NCI-H2081 treated with DMSO at 0.1 percent for 48 hours (cell line): Measurements from ENCODE around the gene RTN4.

ENCODE experiments used
- DNase-seq: peaks from one replicate; lab custom pipeline; 2025; lab: John Stamatoyannopoulos, UW

RTN4 gene

GRCh38 chr2:54948120-54948519 is 102.1 kb downstream of the RTN4 start:
- no peak for DNase-seq

- DNase-seq = no peak
These were observed 102.6 kb downstream of the RTN4 start for GRCh38 chr2:54947646-54948045.

- no peak for DNase-seq
These were observed 103.1 kb downstream of the RTN4 start for GRCh38 chr2:54947136-54947535.

GRCh38 chr2:54946220-54946805 is 103.9 kb downstream of the RTN4 start:
- DNase-seq = no peak

- no peak for DNase-seq
These were observed 104.6 kb downstream of the RTN4 start for GRCh38 chr2:54945391-54946219.

- DNase-seq = no peak
These were observed 105.4 kb downstream of the RTN4 start for GRCh38 chr2:54944724-54945326.

GRCh38 chr2:54942373-54942772 is 107.9 kb downstream of the RTN4 start:
- DNase-seq = no peak

GRCh38 chr2:54941248-54941984 is 108.8 kb downstream of the RTN4 start:
- DNase-seq = no peak

- DNase-seq = no peak
These were observed 109.5 kb downstream of the RTN4 start for GRCh38 chr2:54940723-54941122.

GRCh38 chr2:54939446-54940118 is 110.7 kb downstream of the RTN4 start:
- no peak for DNase-seq

- DNase-seq = no peak
These were observed 113.5 kb downstream of the RTN4 start for GRCh38 chr2:54936766-54937165.

- no peak for DNase-seq
These were observed 114.9 kb downstream of the RTN4 start for GRCh38 chr2:54935389-54935788.

GRCh38 chr2:54931473-54931872 is 118.8 kb downstream of the RTN4 start:
- no peak for DNase-seq

GRCh38 chr2:54928719-54929118 is 121.5 kb downstream of the RTN4 start:
- DNase-seq = no peak

GRCh38 chr2:54927751-54928615 is 122.3 kb downstream of the RTN4 start:
- no peak for DNase-seq

GRCh38 chr2:54927085-54927750 is 123.0 kb downstream of the RTN4 start:
- no peak for DNase-seq

- DNase-seq = no peak
These were observed 125.2 kb downstream of the RTN4 start for GRCh38 chr2:54925022-54925421.

- DNase-seq = no peak
These were observed 126.1 kb downstream of the RTN4 start for GRCh38 chr2:54924121-54924520.
